DMS153 (cell line): Measurements from ENCODE around the gene ADGRF3.
"Not testable (repeated sequence)": the region's sequence is repeated elsewhere in the genome, so short reads cannot be mapped to it uniquely, and the experiment has no call there.

ENCODE experiments used
- DNase-seq: peaks from one replicate; lab custom pipeline; 2025; lab: John Stamatoyannopoulos, UW

Gene ADGRF3

DNA sequence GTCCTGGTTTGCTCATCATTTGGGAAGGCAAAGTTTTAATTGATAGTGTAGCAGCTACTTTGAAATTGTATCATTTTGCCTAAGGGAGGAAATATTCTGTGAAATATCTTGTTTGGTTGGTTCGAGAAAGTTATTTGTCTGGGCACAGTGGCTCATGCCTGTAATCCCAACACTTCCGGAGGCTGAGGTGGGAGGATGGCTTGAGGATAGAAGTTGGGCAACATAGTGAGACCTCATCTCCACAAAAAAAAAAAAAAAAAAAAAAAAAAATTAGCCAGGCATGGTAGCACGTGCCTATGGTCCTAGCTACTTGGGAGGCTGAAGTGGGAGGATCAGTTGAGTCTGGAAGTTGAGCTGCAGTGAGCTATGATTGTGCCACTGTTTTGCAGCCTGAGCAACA, 3.1 kb upstream of the ADGRF3 start:
- no peak for DNase-seq

DNA sequence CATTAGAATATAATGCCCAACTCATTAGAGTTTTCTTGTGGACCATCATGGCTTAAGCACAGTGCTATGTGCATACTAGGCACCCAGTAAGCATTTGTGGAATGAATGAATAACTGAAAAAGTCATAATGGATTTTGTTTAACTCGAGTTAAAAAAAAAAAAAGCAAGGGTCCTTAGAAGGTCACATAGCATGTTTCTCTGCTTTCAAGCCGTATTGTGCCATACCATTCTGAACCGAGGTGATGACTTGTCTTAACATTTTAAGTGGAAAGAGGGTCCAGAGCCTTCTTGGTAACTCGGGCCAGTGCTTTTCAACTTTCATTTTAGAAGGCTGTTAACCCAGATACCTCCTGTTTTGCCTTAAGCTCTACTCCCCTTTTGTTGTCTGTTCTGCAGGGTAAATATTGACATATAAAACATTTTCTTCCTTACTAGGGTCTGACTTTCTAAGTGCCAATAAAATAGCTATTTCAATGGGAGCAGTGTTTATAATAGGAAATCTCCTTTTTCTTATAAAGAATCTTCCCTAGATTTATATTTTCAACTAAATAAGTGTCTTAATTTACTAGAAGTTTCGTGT, 787 bp upstream of the ADGRF3 start:
- no peak for DNase-seq

- DNase-seq, result peak; percentile 98
Measured at GRCh38 chr2:26345545-26346453, 790 bp downstream of the ADGRF3 start, which contains the start of gene SELENOI. TSS of gene SELENOI (plus strand) at chr2:26346143. CDS start at chr2:26346233, 90 bp downstream.

DNA sequence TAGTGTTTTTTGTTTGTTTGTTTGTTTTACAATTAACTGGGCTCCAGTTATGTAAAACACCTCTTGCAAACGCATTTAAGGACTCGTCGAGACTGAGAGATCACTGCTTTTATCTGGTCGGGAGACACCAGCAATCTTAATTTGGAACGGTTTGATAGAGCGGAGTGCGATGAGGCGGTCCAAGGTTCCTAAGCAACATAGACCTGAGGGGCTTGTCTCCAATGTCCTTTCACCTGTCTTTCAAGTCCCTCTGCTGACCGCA, 1.4 kb downstream of the ADGRF3 start:
- peak; percentile 32 for DNase-seq

GRCh38 chr2:26344581-26345282, 1.9 kb downstream of the ADGRF3 start:
- no peak for DNase-seq

GRCh38 chr2:26340831-26341230, 5.8 kb downstream of the ADGRF3 start:
- no peak for DNase-seq

- DNase-seq, result no peak
Measured at GRCh38 chr2:26337298-26337697, 9.3 kb downstream of the ADGRF3 start.

GRCh38 chr2:26336719-26337118, 9.9 kb downstream of the ADGRF3 start:
- no peak for DNase-seq

- DNase-seq, result no peak
Measured at GRCh38 chr2:26335231-26335630, 11.4 kb downstream of the ADGRF3 start.

GRCh38 chr2:26333293-26333692, 13.3 kb downstream of the ADGRF3 start:
- no peak for DNase-seq

DNA sequence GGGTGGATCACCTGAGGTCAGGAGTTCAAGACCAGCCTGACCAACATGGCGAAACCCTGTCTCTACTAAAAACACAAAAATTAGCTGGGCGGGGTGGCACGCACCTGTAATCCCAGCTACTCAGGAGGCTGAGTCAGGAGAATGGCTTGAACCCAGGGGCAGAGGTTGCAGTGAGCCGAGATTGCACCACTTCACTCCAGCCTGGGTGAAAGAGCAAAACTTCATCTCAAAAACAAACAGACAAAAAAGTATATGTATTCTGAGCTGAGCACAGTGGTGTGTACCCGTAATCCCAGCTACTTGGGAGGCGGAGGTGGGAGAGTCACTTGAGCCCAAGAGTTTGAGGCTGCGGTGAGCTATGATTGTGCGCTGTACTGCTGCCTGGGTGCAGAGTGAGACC, 15.3 kb downstream of the ADGRF3 start:
- DNase-seq, result not testable (repeated sequence)

GRCh38 chr2:26330604-26331003, 16.0 kb downstream of the ADGRF3 start:
- DNase-seq, result no peak

GRCh38 chr2:26330114-26330549, 16.5 kb downstream of the ADGRF3 start:
- peak; percentile 59 for DNase-seq

DNA sequence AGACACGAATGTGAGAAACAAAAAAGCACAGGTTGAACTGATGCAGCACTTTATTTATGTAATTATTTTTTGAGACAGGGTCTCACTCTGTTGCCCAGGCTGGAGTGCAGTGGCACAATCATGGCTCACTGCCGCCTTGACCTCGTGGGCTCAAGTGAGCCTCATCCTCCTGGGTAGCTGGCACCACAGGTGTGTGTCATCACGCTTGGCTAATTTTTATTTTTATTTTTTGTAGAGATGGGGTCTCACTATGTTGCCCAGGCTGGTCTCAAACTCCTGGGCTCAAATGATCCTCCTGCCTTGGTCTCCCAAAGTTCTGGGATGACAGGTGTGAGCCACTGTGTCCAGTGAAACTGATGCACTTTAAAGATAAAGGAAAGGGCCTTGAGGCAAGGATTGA, 17.5 kb downstream of the ADGRF3 start:
- DNase-seq, result not testable (repeated sequence)

GRCh38 chr2:26327291-26328272, 19.0 kb downstream of the ADGRF3 start:
- no peak for DNase-seq

- DNase-seq, result no peak
Measured at GRCh38 chr2:26326514-26326913, 20.1 kb downstream of the ADGRF3 start.

DNA sequence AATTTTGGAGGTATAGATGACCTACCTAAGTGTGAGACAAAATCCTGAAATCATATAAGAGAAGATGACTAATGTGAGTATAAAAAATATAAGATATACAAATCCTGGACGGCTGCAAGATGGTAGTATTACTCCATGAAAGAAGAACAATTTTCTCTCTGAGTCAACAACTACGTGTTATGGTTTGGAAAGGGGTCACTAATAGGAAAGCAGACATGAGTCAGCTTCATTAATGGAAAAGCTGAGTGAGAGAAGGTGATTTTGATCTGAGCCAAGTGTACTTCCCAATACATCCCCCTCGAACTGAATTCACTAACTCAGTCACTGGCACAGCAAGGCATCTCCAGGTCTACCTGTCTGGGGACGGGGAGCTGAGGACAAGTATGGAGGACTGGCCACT, 20.7 kb downstream of the ADGRF3 start:
- DNase-seq, result no peak

DNA sequence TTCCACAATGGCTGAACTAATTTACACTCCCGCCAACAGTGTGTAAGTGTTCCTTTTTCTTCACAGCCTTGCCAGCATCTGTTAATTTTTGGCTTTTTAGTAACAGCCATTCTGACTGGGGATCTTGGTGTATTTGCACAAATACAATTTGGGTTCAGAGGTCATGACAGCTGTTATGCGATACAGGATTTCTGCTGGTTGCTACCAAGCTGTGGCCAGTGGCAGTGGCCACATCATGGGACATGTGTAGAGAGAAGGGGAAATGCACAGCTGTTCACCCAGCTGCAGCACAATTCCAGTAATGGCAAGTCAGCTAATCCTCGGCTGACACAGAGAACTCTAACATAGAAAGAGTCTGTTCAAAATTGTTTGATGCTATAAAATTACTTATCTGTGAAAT, 21.7 kb downstream of the ADGRF3 start:
- no peak for DNase-seq

- DNase-seq, result not testable (repeated sequence)
Measured at GRCh38 chr2:26324479-26324878, 22.1 kb downstream of the ADGRF3 start.

DNA sequence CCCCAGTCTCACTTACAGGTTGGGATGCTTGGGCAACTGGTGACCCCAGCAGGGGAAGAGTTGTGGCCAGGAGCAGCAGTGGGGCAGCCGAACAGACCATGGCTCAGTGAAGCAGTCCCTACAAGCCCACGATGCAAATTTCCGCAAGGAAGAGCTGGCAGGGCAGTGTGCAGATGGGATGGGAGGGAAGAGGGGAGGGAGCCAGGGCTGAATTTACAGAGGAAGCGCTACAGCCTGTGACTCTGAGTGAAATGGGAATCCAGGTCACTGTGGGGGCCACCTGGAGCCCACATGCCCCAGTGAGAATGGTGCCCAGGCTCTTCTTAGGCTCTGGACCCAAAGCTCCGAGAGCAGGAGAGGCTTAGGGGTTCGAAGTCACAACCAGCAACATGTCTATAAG, 27.6 kb downstream of the ADGRF3 start:
- DNase-seq, result no peak

DNA sequence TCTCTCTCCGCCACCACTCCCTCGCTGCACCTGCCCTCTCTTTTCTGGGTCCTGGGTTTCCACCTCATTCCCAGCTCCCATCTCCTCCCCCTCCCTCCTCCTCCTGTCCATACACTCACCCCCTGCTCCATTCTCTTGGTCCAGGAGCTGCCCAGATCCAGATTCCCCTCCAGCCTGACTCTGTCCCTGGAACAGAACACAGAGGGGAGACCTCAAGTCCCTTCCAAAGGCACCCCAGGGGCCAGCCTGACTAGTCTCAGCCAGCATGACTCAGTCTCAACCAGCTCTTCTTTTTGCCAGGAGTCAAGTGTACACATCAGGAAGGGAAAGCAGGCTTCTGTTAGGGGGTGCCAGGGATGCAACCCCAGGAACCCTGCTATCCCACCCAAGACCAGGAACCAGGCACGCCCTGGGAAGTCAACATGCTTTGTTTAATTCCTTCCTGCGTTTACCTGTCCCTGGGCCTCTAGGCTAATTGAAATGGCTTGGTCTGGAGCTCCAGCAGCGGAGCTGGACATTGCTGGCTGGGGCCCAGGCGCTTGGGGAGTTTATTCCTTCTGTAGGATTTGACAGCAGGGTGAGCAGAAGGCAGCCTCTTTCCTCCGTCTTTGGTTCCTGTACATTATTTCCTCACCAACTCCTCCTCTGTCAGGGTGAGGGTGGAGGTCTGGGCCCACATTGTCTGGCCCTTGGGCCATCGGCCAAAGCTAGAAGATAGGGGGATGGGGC, 29.0 kb downstream of the ADGRF3 start:
- no peak for DNase-seq
